H1 (cell line): ENCODE results near the gene PNCK.

Experiments used
- ASH2L ChIP-seq: fragments of 200-600, 300-600 bp; sonication (generic); IDR thresholded peaks from one replicate; pipeline ENCODE4 v1.7.1; 2017; ENCODE audit warnings: low read length
- CTCF ChIP-seq, 3 experiments: IDR thresholded peaks; 1 replicate in 2 of 3; 2 replicates in 1 of 3; pipeline versions ENCODE4 v1.5.1 to v1.6.1; 2011; ENCODE audit warnings: low read length in 3 of 3, mild to moderate bottlenecking in 3 of 3, inconsistent platforms in 2 of 3, low read depth in 1 of 3, moderate library complexity in 1 of 3; ENCODE audit not compliant: insufficient read depth in 1 of 3; ENCODE audit errors: control extremely low read depth in 1 of 3
- EP300 ChIP-seq, 2 experiments: IDR thresholded peaks; 1 replicate in 1 of 2; 2 replicates in 1 of 2; pipeline ENCODE4 v1.6.1; 2011 to 2012; ENCODE audit warnings: low read depth in 2 of 2, low read length in 2 of 2, mild to moderate bottlenecking in 2 of 2, borderline replicate concordance in 1 of 2, inconsistent platforms in 1 of 2, moderate library complexity in 1 of 2
- EZH2 ChIP-seq: fragments of 200-600 bp; sonication (generic); IDR thresholded peaks from 2 replicates; pipeline ENCODE4 v1.7.1; 2012; ENCODE audit warnings: low read depth, mild to moderate bottlenecking, moderate library complexity, low read length, inconsistent platforms; ENCODE audit not compliant: severe bottlenecking
- HDAC2 ChIP-seq, 2 experiments: fragments of 300-600 bp in 1 of 2; sonication (generic) in 1 of 2; IDR thresholded peaks; 2 replicates each; pipeline ENCODE4 v1.6.1; 2011 to 2012; ENCODE audit warnings: low read depth in 2 of 2, low read length in 2 of 2, mild to moderate bottlenecking in 2 of 2, moderate library complexity in 2 of 2, borderline replicate concordance in 1 of 2, inconsistent platforms in 1 of 2
- JUND ChIP-seq: IDR thresholded peaks from 2 replicates; pipeline ENCODE4 v1.6.1; 2011; ENCODE audit warnings: mild to moderate bottlenecking, improper control_type of control experiment, low read length
- NANOG ChIP-seq: IDR thresholded peaks from 2 replicates; pipeline ENCODE4 v1.6.1; 2011; ENCODE audit warnings: low read length, low read depth, mild to moderate bottlenecking, inconsistent platforms; ENCODE audit not compliant: insufficient read depth, poor library complexity, severe bottlenecking
- NRF1 ChIP-seq: IDR thresholded peaks from 2 replicates; pipeline ENCODE4 v1.6.1; 2011; ENCODE audit warnings: mild to moderate bottlenecking, low read depth, low read length, improper control_type of control experiment
- POLR2A ChIP-seq, 2 experiments: IDR thresholded peaks; 1 replicate in 1 of 2; 2 replicates in 1 of 2; pipeline ENCODE4 v1.6.1; 2011; ENCODE audit warnings: low read depth in 2 of 2, low read length in 2 of 2, mild to moderate bottlenecking in 2 of 2; ENCODE audit errors: control extremely low read depth in 1 of 2
- POU5F1 ChIP-seq: IDR thresholded peaks from 2 replicates; pipeline ENCODE4 v1.6.1; 2011; ENCODE audit warnings: low read depth, mild to moderate bottlenecking, low read length, moderate library complexity
- TAF1 ChIP-seq: IDR thresholded peaks from 2 replicates; pipeline ENCODE4 v1.6.1; 2011; ENCODE audit warnings: mild to moderate bottlenecking, low read depth, low read length
- ZNF274 ChIP-seq: IDR thresholded peaks from 2 replicates; pipeline ENCODE4 v1.7.0; 2012; ENCODE audit warnings: low read length, borderline replicate concordance; ENCODE audit errors: extremely low read depth
- TF ChIP-seq, protein P1 (sequence below): IDR thresholded peaks from 2 replicates; pipeline ENCODE4 v1.6.1; 2012; ENCODE audit warnings: inconsistent platforms

DNA sequence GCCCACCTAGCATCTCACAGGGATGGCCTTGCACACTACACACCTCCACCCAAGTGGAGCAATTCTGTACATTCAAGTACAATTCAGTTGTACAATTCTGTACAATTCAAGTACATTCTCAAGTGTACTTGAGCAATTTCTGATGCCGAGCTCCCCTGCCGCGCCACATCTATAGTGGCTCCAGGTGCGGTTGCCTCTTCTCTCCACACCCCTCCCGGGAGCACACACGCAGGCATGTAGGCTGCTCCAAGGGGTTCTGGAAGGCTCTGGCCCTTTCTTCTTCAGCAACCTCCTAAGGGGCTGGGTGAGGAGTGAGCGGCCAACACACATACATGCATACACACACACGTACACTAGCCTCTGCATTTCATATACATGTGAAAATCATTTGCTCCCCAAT, 45.5 kb downstream of the PNCK start:
- TF ChIP-seq TAF1 (no peak), HDAC2 (IDR thresholded peaks at IDR 0.05; ENCODE audit: borderline replicate concordance in 1 of 2, low read depth in 2 of 2, low read length in 2 of 2) (no peak), POU5F1 (no peak), POLR2A (IDR thresholded peaks at IDR 0.05; ENCODE audit: control extremely low read depth in 1 of 2, low read depth in 2 of 2, low read length in 2 of 2) (no peak), NANOG (no peak), CTCF (IDR thresholded peaks at IDR 0.05; ENCODE audit: control extremely low read depth in 1 of 3, insufficient read depth in 1 of 3, low read depth in 1 of 3, low read length in 3 of 3) (no peak), ASH2L (no peak), JUND (no peak), ZNF274 (no peak), EZH2 (no peak), EP300 (IDR thresholded peaks at IDR 0.05; ENCODE audit: borderline replicate concordance in 1 of 2, low read depth in 2 of 2, low read length in 2 of 2) (no peak), NRF1 (no peak)
- TF ChIP-seq, protein P1, sequence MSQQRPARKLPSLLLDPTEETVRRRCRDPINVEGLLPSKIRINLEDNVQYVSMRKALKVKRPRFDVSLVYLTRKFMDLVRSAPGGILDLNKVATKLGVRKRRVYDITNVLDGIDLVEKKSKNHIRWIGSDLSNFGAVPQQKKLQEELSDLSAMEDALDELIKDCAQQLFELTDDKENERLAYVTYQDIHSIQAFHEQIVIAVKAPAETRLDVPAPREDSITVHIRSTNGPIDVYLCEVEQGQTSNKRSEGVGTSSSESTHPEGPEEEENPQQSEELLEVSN: no peak
